Endothelial cell of umbilical vein (primary cell): ENCODE results near the gene TBX19. TPM values are rescaled to one million over a fixed set of nuclear protein-coding genes. Genes with fewer than 3 reads are reported as not detected.

Experiments used
- BruUV-seq: library from RNA; stranded (reverse); fragments of 400-500 nt; replicated peaks from 2 replicates; lab custom pipeline; 2021; lab: Mats Ljungman, UMichigan
- CTCF ChIA-PET: fragments of 300-600, 350-600 bp; sonication (Branson Sonifier 250); formaldehyde crosslinking; loops from one replicate; lab custom pipeline; 2021; ENCODE audit warnings: antibody characterized with exemption, inconsistent platforms; lab: Charles Lee
- POLR2A ChIA-PET: fragments of 300-600, 350-600 bp; sonication (Branson Sonifier 250); formaldehyde crosslinking; loops from one replicate; lab custom pipeline; 2021; ENCODE audit warnings: antibody characterized with exemption, inconsistent platforms; lab: Charles Lee
- DNase-seq: peaks from one replicate; pipeline ENCODE4 v3.0.0-alpha.2; 2011; ENCODE audit warnings: low read depth, low spot score
- FAIRE-seq: peaks from 2 replicates; lab custom pipeline; 2011; peaks lifted over from hg19 to GRCh38; lab: Jason Lieb, UNC
- H2AFZ ChIP-seq: 2 replicates; pipeline ENCODE4 v1.6.0; 2012; ENCODE audit warnings: low read depth, low read length, control low read depth, inconsistent platforms
- H3K27ac ChIP-seq: 2 replicates; pipeline ENCODE4 v1.5.1; 2011; ENCODE audit warnings: low read depth, mild to moderate bottlenecking, control low read depth, low read length, moderate library complexity; ENCODE audit not compliant: insufficient read depth
- H3K27me3 ChIP-seq, 2 experiments: 2 replicates each; pipeline versions ENCODE4 v1.6.0 to v1.6.1; 2011; ENCODE audit warnings: low read length in 2 of 2, mixed read lengths in 1 of 2; ENCODE audit not compliant: control insufficient read depth in 2 of 2, insufficient read depth in 2 of 2
- H3K36me3 ChIP-seq, 2 experiments: 2 replicates in 1 of 2; 3 replicates in 1 of 2; pipeline ENCODE4 v1.5.1; 2011; ENCODE audit warnings: low read length in 2 of 2, mild to moderate bottlenecking in 1 of 2, moderate library complexity in 1 of 2; ENCODE audit not compliant: control insufficient read depth in 2 of 2, insufficient read depth in 2 of 2; ENCODE audit errors: extremely low read depth in 1 of 2
- H3K4me1 ChIP-seq: 3 replicates; pipeline ENCODE4 v1.5.1; 2011; ENCODE audit warnings: mild to moderate bottlenecking, low read length; ENCODE audit not compliant: control insufficient read depth, insufficient read depth; ENCODE audit errors: extremely low read depth
- H3K4me2 ChIP-seq: 2 replicates; pipeline ENCODE4 v1.6.1; 2011; ENCODE audit warnings: low read length, control low read depth, mixed read lengths; ENCODE audit not compliant: insufficient read depth
- H3K4me3 ChIP-seq, 3 experiments: fragments of 200-600 bp in 1 of 3; sonication (generic), shearing (Covaris generic) in 1 of 3; replicated peaks in 1 of 3; 2 replicates each; pipeline ENCODE4 v1.5.1; 2011 to 2016; ENCODE audit warnings: control low read depth in 3 of 3, low read length in 3 of 3, mild to moderate bottlenecking in 2 of 3, inconsistent platforms in 1 of 3, low read depth in 1 of 3, moderate library complexity in 1 of 3; ENCODE audit not compliant: insufficient read depth in 1 of 3
- H3K79me2 ChIP-seq: 2 replicates; pipeline ENCODE4 v1.6.0; 2012; ENCODE audit warnings: low read length, inconsistent platforms; ENCODE audit not compliant: control insufficient read depth, insufficient read depth
- H3K9ac ChIP-seq: replicated peaks from 2 replicates; pipeline ENCODE3; 2011; ENCODE audit warnings: low read length, control low read depth; ENCODE audit not compliant: insufficient read depth; ENCODE audit errors: extremely low read depth
- H3K9me1 ChIP-seq: replicated peaks from 3 replicates; pipeline ENCODE4 v1.6.0; 2011; ENCODE audit warnings: mild to moderate bottlenecking, low read length; ENCODE audit not compliant: control insufficient read depth, insufficient read depth; ENCODE audit errors: extremely low read depth
- H3K9me3 ChIP-seq: replicated peaks from 2 replicates; pipeline ENCODE4 v1.5.1; 2012; ENCODE audit warnings: low read length, inconsistent platforms; ENCODE audit not compliant: control insufficient read depth, insufficient read depth
- H4K20me1 ChIP-seq: replicated peaks from 2 replicates; pipeline ENCODE3; 2011; ENCODE audit warnings: mild to moderate bottlenecking, low read length; ENCODE audit not compliant: control insufficient read depth, insufficient read depth; ENCODE audit errors: extremely low read depth
- EZH2 ChIP-seq: IDR thresholded peaks from 2 replicates; pipeline ENCODE4 v1.6.1; 2012; ENCODE audit warnings: borderline replicate concordance, low read depth, mild to moderate bottlenecking, moderate library complexity, low read length, inconsistent platforms; ENCODE audit not compliant: severe bottlenecking
- FOS ChIP-seq: IDR thresholded peaks from 2 replicates; pipeline ENCODE4 v1.6.1; 2011; ENCODE audit warnings: mild to moderate bottlenecking, low read length, moderate library complexity, borderline replicate concordance; ENCODE audit not compliant: insufficient read depth
- GATA2 ChIP-seq: IDR thresholded peaks from 2 replicates; pipeline ENCODE4 v1.7.0; 2011; ENCODE audit warnings: low read depth, mild to moderate bottlenecking, moderate library complexity, mixed read lengths, low read length; ENCODE audit not compliant: insufficient read length, insufficient read depth
- JUN ChIP-seq: IDR thresholded peaks from 2 replicates; pipeline ENCODE4 v1.6.1; 2011; ENCODE audit warnings: borderline replicate concordance, low read depth; ENCODE audit not compliant: insufficient read length, insufficient read depth
- MYC ChIP-seq: IDR thresholded peaks from one replicate; pipeline ENCODE4 v1.6.1; 2011; ENCODE audit warnings: mild to moderate bottlenecking, low read depth, low read length
- POLR2A ChIP-seq: IDR thresholded peaks from 2 replicates; pipeline ENCODE4 v1.6.1; 2012; ENCODE audit warnings: low read depth, mild to moderate bottlenecking, control low read depth, low read length
- POLR2AphosphoS5 ChIP-seq: IDR thresholded peaks from 2 replicates; pipeline ENCODE4 v1.6.1; 2012; ENCODE audit warnings: low read depth, mild to moderate bottlenecking, control low read depth, low read length, moderate library complexity; ENCODE audit not compliant: insufficient read depth
- dilution Hi-C: fragments of 300-500 bp; cut with MboI; formaldehyde crosslinking; loops from one replicate; pipeline ENCODE4 v1.15.0; 2019; ENCODE audit warnings: low sequenced_read_pairs; ENCODE audit not compliant: extremely low pct_ligation_motif_present
- intact Hi-C: fragments of 100-400 bp; cut with micrococcal nuclease; formaldehyde crosslinking; loops from one replicate; pipeline ENCODE4 v1.10.0; 2022
- polyA plus RNA-seq, 4 experiments: library from polyadenylated mRNA; depleted of rRNA in 3 of 4; stranded (reverse) in 3 of 4; unstranded in 1 of 4; fragments of >200 nt; gene quantifications; 2 replicates each; pipeline versions ENCODE4 v1.2.1 to v1.2.3, GENCODE V29; 2011 to 2012; ENCODE audit warnings: missing spikeins in 1 of 4
- total RNA-seq: library from RNA; stranded (reverse); gene quantifications from 2 replicates; pipeline ENCODE4 v1.2.3, GENCODE V29; 2021
- TF ChIP-seq, protein P1 (sequence below), 2 donors: IDR thresholded peaks; 1 replicate in 1 of 2; 2 replicates in 1 of 2; pipeline ENCODE4 v1.5.1; 2011; ENCODE audit warnings: low read length in 2 of 2, mild to moderate bottlenecking in 2 of 2, moderate library complexity in 2 of 2, control low read depth in 1 of 2, inconsistent platforms in 1 of 2, low read depth in 1 of 2; ENCODE audit not compliant: insufficient read depth in 1 of 2; ENCODE audit errors: extremely low read depth in 1 of 2
- TF ChIP-seq, protein P2 (sequence below): IDR thresholded peaks from 2 replicates; pipeline ENCODE4 v1.6.1; 2011; ENCODE audit not compliant: insufficient read depth, insufficient read length

The TBX19 gene
- total and polyA plus RNA-seq, 2 donors (not counting 3 experiments of a cell fraction or from before 2014, with no cell fraction given), result 2.3 to 2.8 TPM

DNA sequence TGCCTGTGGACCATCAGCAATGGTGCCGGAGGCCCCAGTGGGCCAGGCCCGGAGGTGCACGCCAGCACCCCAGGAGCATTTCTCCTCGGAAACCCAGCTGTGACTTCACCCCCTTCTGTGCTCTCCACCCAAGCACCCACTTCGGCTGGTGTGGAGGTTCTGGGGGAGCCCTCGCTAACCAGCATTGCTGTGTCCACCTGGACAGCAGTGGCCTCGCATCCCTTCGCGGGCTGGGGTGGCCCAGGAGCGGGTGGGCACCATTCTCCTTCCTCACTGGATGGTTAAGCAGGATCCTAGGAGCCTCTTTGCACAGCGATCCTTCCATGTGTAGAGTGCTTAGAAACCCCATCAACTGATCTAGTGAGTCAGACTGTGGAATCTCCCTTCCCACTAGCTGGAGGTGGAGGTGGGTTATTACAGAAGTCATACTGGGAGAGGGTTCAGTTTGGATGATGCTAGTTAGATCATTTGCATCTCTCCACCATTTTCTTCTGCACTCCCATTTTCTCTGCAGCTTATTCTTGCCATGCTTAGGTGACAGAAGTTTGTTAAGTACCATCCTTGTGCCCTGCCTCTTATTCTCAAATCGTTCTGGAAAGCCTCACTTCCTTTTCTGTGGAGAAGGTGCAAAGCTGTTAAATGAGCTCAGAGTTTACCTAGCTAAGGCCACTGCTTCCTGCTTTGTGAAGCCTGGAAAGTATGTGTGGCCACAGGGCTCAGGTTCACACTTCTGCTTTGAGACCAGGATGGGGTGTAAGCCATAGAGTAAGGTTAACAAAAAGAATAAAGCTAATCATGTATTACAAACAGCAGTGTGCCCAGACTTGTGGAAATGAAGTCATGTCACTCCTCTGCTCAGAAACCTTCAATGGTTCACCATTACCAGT lies 32.3 kb downstream of the TBX19 start:
- no peaks in the 10 kb centered on the region for H3K27me3 ChIP-seq
- TF ChIP-seq POLR2AphosphoS5 (no peak), POLR2A (no peak)
- TF ChIP-seq, protein P1, sequence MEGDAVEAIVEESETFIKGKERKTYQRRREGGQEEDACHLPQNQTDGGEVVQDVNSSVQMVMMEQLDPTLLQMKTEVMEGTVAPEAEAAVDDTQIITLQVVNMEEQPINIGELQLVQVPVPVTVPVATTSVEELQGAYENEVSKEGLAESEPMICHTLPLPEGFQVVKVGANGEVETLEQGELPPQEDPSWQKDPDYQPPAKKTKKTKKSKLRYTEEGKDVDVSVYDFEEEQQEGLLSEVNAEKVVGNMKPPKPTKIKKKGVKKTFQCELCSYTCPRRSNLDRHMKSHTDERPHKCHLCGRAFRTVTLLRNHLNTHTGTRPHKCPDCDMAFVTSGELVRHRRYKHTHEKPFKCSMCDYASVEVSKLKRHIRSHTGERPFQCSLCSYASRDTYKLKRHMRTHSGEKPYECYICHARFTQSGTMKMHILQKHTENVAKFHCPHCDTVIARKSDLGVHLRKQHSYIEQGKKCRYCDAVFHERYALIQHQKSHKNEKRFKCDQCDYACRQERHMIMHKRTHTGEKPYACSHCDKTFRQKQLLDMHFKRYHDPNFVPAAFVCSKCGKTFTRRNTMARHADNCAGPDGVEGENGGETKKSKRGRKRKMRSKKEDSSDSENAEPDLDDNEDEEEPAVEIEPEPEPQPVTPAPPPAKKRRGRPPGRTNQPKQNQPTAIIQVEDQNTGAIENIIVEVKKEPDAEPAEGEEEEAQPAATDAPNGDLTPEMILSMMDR (IDR thresholded peaks at IDR 0.05; ENCODE audit: extremely low read depth in 1 of 2, insufficient read depth in 1 of 2, low read depth in 1 of 2, low read length in 2 of 2), result no peak
- ChIA-PET CTCF (interaction anchor here (1.1 to 2.8 kb wide), 4 partner anchors 9 to 78 kb away, joined by 4 to 11 read pairs (median 6); no protein-coding TSS in a partner anchor), POLR2A (no interaction called here)
- intact Hi-C loops (no loop called here), dilution Hi-C loops (no loop called here)
- no peaks in the 10 kb centered on the region for H3K4me1 ChIP-seq
- no peaks in the 10 kb centered on the region for H3K9me1 ChIP-seq
- H2AFZ ChIP-seq, result no peak overlapping the region
- no peaks in the 10 kb centered on the region for H3K36me3 ChIP-seq
- H4K20me1 ChIP-seq, result no peaks in the 10 kb centered on the region
- H3K79me2 ChIP-seq, result no peaks in the 10 kb centered on the region
- H3K4me3 ChIP-seq, result no peak overlapping the region
- no peak overlapping the region for H3K27ac ChIP-seq
- no TSS peak for BruUV-seq
- H3K9ac ChIP-seq, result no peak overlapping the region
- FAIRE-seq (no peak), DNase-seq (no peak)
- H3K9me3 ChIP-seq, result no peaks in the 10 kb centered on the region
- H3K4me2 ChIP-seq, result no peak overlapping the region

GRCh38 chr1:168316142-168316541 lies 35.5 kb downstream of the TBX19 start:
- CTCF ChIA-PET, result interaction anchor here (1.1 to 2.7 kb wide), 2 partner anchors 14 to 81 kb away, joined by 4 to 6 read pairs; no protein-coding TSS in a partner anchor
- intact Hi-C loops, result no loop called here
- no peak for FAIRE-seq

More at GRCh38 chr1:168316142-168316541, 35.5 kb downstream of the TBX19 start:
- no peak overlapping the region for H3K4me2 ChIP-seq
- no peaks in the 10 kb centered on the region for H3K27me3 ChIP-seq
- H3K9me1 ChIP-seq, result no peaks in the 10 kb centered on the region
- peaks cover 18% of the 10 kb centered on the region for H3K4me1 ChIP-seq
- no peaks in the 10 kb centered on the region for H4K20me1 ChIP-seq
- no peak overlapping the region for H2AFZ ChIP-seq
- no peak overlapping the region for H3K27ac ChIP-seq
- dilution Hi-C loops, result no loop called here
- TF ChIP-seq POLR2AphosphoS5, result no peak
- TF ChIP-seq MYC, result no peak
- TF ChIP-seq JUN, result no peak
- no peak for TF ChIP-seq FOS
- no peak for TF ChIP-seq GATA2
- no peak for TF ChIP-seq POLR2A
- TF ChIP-seq, protein P1 (IDR thresholded peaks at IDR 0.05; ENCODE audit: extremely low read depth in 1 of 2, insufficient read depth in 1 of 2, low read depth in 1 of 2, low read length in 2 of 2), result no peak
- TF ChIP-seq, protein P2, sequence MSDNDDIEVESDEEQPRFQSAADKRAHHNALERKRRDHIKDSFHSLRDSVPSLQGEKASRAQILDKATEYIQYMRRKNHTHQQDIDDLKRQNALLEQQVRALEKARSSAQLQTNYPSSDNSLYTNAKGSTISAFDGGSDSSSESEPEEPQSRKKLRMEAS, result no peak
- TF ChIP-seq EZH2, result no peak
- no peak for DNase-seq
- no peaks in the 10 kb centered on the region for H3K79me2 ChIP-seq
- no peaks in the 10 kb centered on the region for H3K36me3 ChIP-seq
- no TSS peak for BruUV-seq
- no peak overlapping the region for H3K9ac ChIP-seq
- no peaks in the 10 kb centered on the region for H3K9me3 ChIP-seq
- POLR2A ChIA-PET, result no interaction called here
- no peak overlapping the region for H3K4me3 ChIP-seq
